SU-DHL-6 (cell line): ENCODE data around the gene TIMM17A.

Source experiments
- H2AFZ ChIP-seq: fragments of 200-600 bp; sonication (generic); 2 replicates; pipeline ENCODE4 v1.6.1; 2014; ENCODE audit warnings: low read depth, mild to moderate bottlenecking, moderate library complexity, mixed read lengths, antibody characterized with exemption, low read length; ENCODE audit not compliant: severe bottlenecking
- H3F3A ChIP-seq: fragments of 200-600 bp; shearing (Covaris generic); 2 replicates; pipeline ENCODE4 v1.6.0; 2016; ENCODE audit warnings: antibody characterized with exemption, mild to moderate bottlenecking; ENCODE audit not compliant: insufficient read depth
- H3K27ac ChIP-seq: fragments of 200-600 bp; sonication (generic); 2 replicates; pipeline ENCODE4 v1.5.1; 2016; ENCODE audit warnings: low read depth, mild to moderate bottlenecking, low read length, moderate library complexity, mixed read lengths
- H3K27me3 ChIP-seq: fragments of 200-600 bp; sonication (generic), shearing (Covaris generic); 2 replicates; pipeline ENCODE4 v1.6.0; 2014; ENCODE audit warnings: mild to moderate bottlenecking, low read length
- H3K36me3 ChIP-seq: fragments of 200-600 bp; sonication (generic); 2 replicates; pipeline ENCODE4 v1.6.1; 2014; ENCODE audit warnings: mild to moderate bottlenecking, low read length, mixed read lengths
- H3K4me2 ChIP-seq: fragments of 300-600, 200-600 bp; shearing (Covaris generic), sonication (generic); 2 replicates; pipeline ENCODE4 v1.6.0; 2014; ENCODE audit warnings: low read length, low read depth, mild to moderate bottlenecking; ENCODE audit not compliant: poor library complexity, severe bottlenecking
- H3K4me3 ChIP-seq: fragments of 200-600 bp; sonication (generic); 2 replicates; pipeline ENCODE4 v1.5.1; 2014; ENCODE audit warnings: antibody characterized with exemption, low read length, mild to moderate bottlenecking, mixed read lengths; ENCODE audit not compliant: insufficient read depth, poor library complexity, severe bottlenecking
- H3K79me2 ChIP-seq: fragments of 200-600 bp; sonication (generic); 2 replicates; pipeline ENCODE4 v1.6.1; 2014; ENCODE audit warnings: mild to moderate bottlenecking, low read length, moderate library complexity; ENCODE audit not compliant: insufficient read depth
- H3K9ac ChIP-seq: fragments of 200-600 bp; sonication (generic); 2 replicates; pipeline ENCODE4 v1.7.0; 2014; ENCODE audit warnings: mild to moderate bottlenecking, low read length
- H3K9me2 ChIP-seq: fragments of 200-600 bp; sonication (generic); replicated peaks from 2 replicates; pipeline ENCODE4 v1.6.1; 2014; ENCODE audit warnings: low read length; ENCODE audit not compliant: insufficient read depth
- H3K9me3 ChIP-seq: fragments of 200-600 bp; sonication (generic); 2 replicates; pipeline ENCODE4 v1.6.1; 2014; ENCODE audit warnings: low read length, mixed read lengths; ENCODE audit not compliant: insufficient read depth
- H4K20me1 ChIP-seq: fragments of 200-600 bp; sonication (generic); 2 replicates; pipeline ENCODE4 v1.6.1; 2014; ENCODE audit warnings: low read depth, mild to moderate bottlenecking, antibody characterized with exemption, low read length, moderate library complexity, mixed read lengths
- EZH2phosphoT487 ChIP-seq: fragments of 200-600 bp; sonication (generic), shearing (Covaris generic); conservative IDR thresholded peaks from 2 replicates; pipeline ENCODE4 v1.6.1; 2018; ENCODE audit warnings: mild to moderate bottlenecking, antibody characterized with exemption, low read length, moderate library complexity, mixed read lengths
- TF ChIP-seq, protein P1 (sequence below): fragments of 200-600 bp; sonication (generic); IDR thresholded peaks from one replicate; pipeline ENCODE4 v1.5.1; 2017; ENCODE audit warnings: antibody characterized with exemption, mild to moderate bottlenecking, low read length, moderate library complexity; ENCODE audit not compliant: insufficient read depth, poor library complexity, severe bottlenecking

The TIMM17A gene

DNA sequence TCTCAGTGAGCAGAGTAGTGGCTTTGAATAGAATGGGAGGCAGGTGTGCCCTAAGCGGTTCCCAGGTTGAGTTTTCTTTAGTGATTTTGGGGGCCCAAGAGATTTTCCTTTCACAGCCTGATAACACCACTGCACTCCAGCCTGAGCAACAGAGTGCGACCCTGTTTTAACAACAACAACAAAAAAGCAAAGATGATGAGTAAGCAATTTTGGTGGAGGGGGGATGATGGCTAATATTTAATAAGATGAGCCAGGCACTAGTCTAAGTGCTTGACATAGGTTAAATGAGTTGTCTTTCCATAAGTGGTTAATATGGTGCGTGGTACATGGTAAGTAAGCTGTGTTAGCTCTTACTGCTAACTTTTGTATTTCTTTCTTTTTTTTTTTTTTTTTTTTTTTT lies 29.1 kb downstream of the TIMM17A start:
- no peaks in the 10 kb centered on the region for H3K27me3 ChIP-seq
- H3K9me3 ChIP-seq, result no peaks in the 10 kb centered on the region
- no peak overlapping the region for H3K9ac ChIP-seq
- no peak overlapping the region for H3K4me2 ChIP-seq
- H3K27ac ChIP-seq, result no peak overlapping the region
- H3K4me3 ChIP-seq, result no peak overlapping the region
- H3K9me2 ChIP-seq, result no peaks in the 10 kb centered on the region
- H2AFZ ChIP-seq, result no peak overlapping the region
- H3K36me3 ChIP-seq, result no peaks in the 10 kb centered on the region
- no peaks in the 10 kb centered on the region for H3K79me2 ChIP-seq
- H4K20me1 ChIP-seq, result no peaks in the 10 kb centered on the region
- H3F3A ChIP-seq, result no peaks in the 10 kb centered on the region
- no peak for TF ChIP-seq EZH2phosphoT487
- TF ChIP-seq, protein P1, sequence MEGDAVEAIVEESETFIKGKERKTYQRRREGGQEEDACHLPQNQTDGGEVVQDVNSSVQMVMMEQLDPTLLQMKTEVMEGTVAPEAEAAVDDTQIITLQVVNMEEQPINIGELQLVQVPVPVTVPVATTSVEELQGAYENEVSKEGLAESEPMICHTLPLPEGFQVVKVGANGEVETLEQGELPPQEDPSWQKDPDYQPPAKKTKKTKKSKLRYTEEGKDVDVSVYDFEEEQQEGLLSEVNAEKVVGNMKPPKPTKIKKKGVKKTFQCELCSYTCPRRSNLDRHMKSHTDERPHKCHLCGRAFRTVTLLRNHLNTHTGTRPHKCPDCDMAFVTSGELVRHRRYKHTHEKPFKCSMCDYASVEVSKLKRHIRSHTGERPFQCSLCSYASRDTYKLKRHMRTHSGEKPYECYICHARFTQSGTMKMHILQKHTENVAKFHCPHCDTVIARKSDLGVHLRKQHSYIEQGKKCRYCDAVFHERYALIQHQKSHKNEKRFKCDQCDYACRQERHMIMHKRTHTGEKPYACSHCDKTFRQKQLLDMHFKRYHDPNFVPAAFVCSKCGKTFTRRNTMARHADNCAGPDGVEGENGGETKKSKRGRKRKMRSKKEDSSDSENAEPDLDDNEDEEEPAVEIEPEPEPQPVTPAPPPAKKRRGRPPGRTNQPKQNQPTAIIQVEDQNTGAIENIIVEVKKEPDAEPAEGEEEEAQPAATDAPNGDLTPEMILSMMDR, result no peak

DNA sequence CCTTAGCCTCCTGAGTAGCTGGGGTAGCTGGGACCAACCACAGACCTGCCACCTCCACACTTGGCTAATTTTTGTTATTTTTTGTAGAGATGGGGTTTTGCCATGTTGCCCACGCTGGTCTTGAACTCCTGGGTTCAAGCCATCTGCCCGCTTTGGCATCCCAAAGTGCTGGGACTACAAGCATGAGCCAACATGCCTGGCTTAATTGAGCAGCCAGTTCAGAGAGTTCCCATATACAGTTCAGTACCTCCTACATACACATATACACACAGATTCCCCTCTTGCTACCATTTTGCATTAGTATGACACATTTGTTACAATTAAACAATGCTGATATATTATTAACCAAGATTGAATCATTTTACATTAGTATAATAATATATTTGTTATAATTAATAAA lies 30.1 kb downstream of the TIMM17A start:
- TF ChIP-seq, protein P1, result no peak
- no peak for TF ChIP-seq EZH2phosphoT487
- no peaks in the 10 kb centered on the region for H4K20me1 ChIP-seq
- no peak overlapping the region for H2AFZ ChIP-seq
- no peaks in the 10 kb centered on the region for H3K9me2 ChIP-seq
- no peak overlapping the region for H3K4me2 ChIP-seq
- H3F3A ChIP-seq, result no peaks in the 10 kb centered on the region
- no peaks in the 10 kb centered on the region for H3K79me2 ChIP-seq
- H3K27me3 ChIP-seq, result no peaks in the 10 kb centered on the region
- H3K4me3 ChIP-seq, result no peak overlapping the region
- no peaks in the 10 kb centered on the region for H3K9me3 ChIP-seq
- H3K9ac ChIP-seq, result no peak overlapping the region
- no peaks in the 10 kb centered on the region for H3K36me3 ChIP-seq
- H3K27ac ChIP-seq, result no peak overlapping the region

DNA sequence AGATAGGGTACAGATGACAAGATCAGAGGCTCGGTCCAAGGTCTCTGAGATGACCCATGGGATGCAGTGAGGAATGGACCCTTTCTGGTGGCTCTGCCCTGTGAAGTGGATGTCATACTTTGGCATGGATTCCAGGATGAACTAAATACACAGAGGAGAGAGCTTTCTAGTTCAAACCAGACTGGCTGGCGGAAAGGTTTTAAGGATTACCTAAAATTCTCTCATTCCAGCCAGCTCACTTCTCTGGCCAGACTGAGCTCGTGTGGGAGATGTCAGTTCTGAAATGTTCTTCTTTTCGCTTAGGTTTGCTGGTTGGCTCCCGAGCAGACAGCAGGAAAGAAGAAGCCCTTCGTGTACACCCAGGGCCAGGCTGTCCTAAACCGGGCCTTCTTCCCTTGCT lies 33.3 kb downstream of the TIMM17A start:
- Histone ChIP-seq H3F3A (no peaks in the 10 kb centered on the region), H3K79me2 (no peaks in the 10 kb centered on the region), H2AFZ (no peak overlapping the region), H4K20me1 (no peaks in the 10 kb centered on the region), H3K4me2 (no peak overlapping the region), H3K27me3 (no peaks in the 10 kb centered on the region), H3K9me2 (no peaks in the 10 kb centered on the region), H3K27ac (no peak overlapping the region), H3K36me3 (no peaks in the 10 kb centered on the region), H3K4me3 (no peak overlapping the region), H3K9me3 (no peaks in the 10 kb centered on the region), H3K9ac (no peak overlapping the region)
- TF ChIP-seq, protein P1, result no peak
- no peak for TF ChIP-seq EZH2phosphoT487
